Measurements from ENCODE around the gene TBX21. TPM values are rescaled to one million over a fixed set of nuclear protein-coding genes. Genes with fewer than 3 reads are reported as not detected.
"Not testable (repeated sequence)": the region's sequence is repeated elsewhere in the genome, so short reads cannot be mapped to it uniquely, and the experiment has no call there.

The TBX21 gene
- total and polyA plus RNA-seq, 10 of the 15 experiments (the other 5 are each of a cell fraction or from before 2014, with no cell fraction given) = 0.63 to 9.6 (median 5.0) TPM

DNA sequence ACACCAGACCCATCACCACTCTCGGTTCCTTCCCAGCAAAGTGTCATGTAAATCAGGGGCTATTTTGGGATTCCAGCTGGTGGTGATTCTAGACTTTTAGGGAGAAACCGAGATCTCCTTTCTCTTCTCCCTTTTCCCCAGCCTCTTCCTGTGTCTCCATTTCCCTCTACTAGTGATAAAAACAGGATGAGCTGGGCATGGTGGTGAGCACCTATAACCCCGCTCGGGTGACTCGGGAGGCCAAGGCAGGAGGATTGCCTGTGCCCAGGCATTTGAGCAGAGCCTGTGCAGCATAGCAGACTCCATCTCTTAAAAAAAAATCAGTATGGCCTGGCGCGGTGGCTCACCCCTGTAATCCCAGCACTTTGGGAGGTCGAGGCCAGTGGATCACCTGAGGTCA, 6.1 kb downstream of the TBX21 start:
- CTCF ChIA-PET = interaction anchor here (1.3 to 17.1 kb wide), 3 partner anchors 40 to 90 kb away, joined by 3 to 242 read pairs (median 4); partner anchors contain the start of gene KPNB1
- POLR2A ChIA-PET = interaction anchor here (0.7 to 0.8 kb wide), 3 partner anchors 9 to 96 kb away, joined by 3 to 4 read pairs (median 4); no protein-coding TSS in a partner anchor
- Histone ChIP-seq H3K4me3 (0 out of 2 replicates have a peak overlapping the region, but pooled peaks have one; percentile 1), H2AFZ (ENCODE audit: control insufficient read depth, low read depth, low read length) (no peak overlapping the region), H3K79me2 (ENCODE audit: control insufficient read depth, insufficient read depth, low read length) (peaks cover 46% of the 10 kb centered on the region), H3K9ac (ENCODE audit: control insufficient read depth, insufficient read depth, low read length) (no peak overlapping the region), H3K4me1 (ENCODE audit: control insufficient read depth, insufficient read depth, low read length) (peaks cover 39% of the 10 kb centered on the region), H3K9me3 (replicated peaks; ENCODE audit: control insufficient read depth, insufficient read depth, low read length) (no peaks in the 10 kb centered on the region), H3K27me3 (replicated peaks in 1 of 2; ENCODE audit: control insufficient read depth in 2 of 2, insufficient read depth in 2 of 2, low read length in 1 of 2) (no peaks in the 10 kb centered on the region), H3K4me2 (ENCODE audit: control insufficient read depth, insufficient read depth) (0 out of 2 replicates have a peak overlapping the region, but pooled peaks have one; percentile 40), H3K27ac (ENCODE audit: control insufficient read depth, insufficient read depth) (no peak overlapping the region), H4K20me1 (ENCODE audit: control insufficient read depth, insufficient read depth) (no peaks in the 10 kb centered on the region), H3K36me3 (ENCODE audit: control insufficient read depth in 2 of 2, insufficient read depth in 2 of 2, low read length in 1 of 2) (peaks cover 2 to 3% of the 10 kb centered on the region in 2 experiments; a peak in 2 of 4 replicates)
- in situ Hi-C loops (cut with MboI) (no loop called here), intact Hi-C loops (cut with micrococcal nuclease; ENCODE audit: unreplicated experiment) (loop anchor here (10.0 kb wide), 1 partner anchor 84 kb away; no protein-coding TSS in a partner anchor)
- ATAC-seq = no peak
- 59% methylated on average over 8 of the region's 8 CpGs for WGBS (ENCODE audit: insufficient coverage, insufficient replicate concordance, low lambda C conversion rate, missing lambda C conversion rate)
- BruUV-seq (replicated peaks) = no TSS peak
- SMC1A ChIA-PET (ENCODE audit: uncharacterized antibody, unreplicated experiment) = interaction anchor here (0.7 to 3.9 kb wide), 3 partner anchors 20 to 510 kb away, joined by 3 to 17 read pairs (median 6); no protein-coding TSS in a partner anchor
- 0 out of 2 replicates have a peak, but pooled peaks have one; percentile 23 for TF ChIP-seq MEF2A (IDR thresholded peaks at IDR 0.05; ENCODE audit: insufficient read depth, low read depth, low read length)
- no peak for TF ChIP-seq JUNB (IDR thresholded peaks at IDR 0.05)
- RAD21 ChIA-PET (ENCODE audit: unreplicated experiment) = interaction anchor here (0.7 to 10.4 kb wide), 2 partner anchors 24 to 39 kb away, joined by 3 to 136 read pairs; no protein-coding TSS in a partner anchor
- FAIRE-seq = no peak
- no peak for DNase-seq (ENCODE audit: low read depth, low spot score)

DNA sequence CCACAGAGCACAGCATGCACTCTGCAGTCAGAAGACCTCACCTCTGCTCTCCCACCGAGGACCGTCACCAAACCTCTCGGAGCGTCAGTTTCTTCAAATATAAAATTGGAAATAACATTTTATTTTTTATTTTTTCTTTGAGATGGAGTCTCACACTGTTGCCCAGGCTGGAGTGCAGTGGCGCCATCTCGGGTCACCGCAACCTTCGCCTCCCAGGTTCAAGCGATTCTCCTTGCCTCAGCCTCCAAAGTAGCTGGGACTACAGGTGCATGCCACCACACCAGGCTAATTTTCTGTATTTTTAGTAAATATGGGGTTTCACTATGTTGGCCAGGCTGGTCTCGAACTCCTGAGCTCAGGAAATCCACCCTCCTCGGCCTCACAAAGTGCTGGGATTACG, 6.9 kb downstream of the TBX21 start:
- H4K20me1 ChIP-seq (ENCODE audit: control insufficient read depth, insufficient read depth); H3K9me3 ChIP-seq (replicated peaks; ENCODE audit: control insufficient read depth, insufficient read depth, low read length); H3K9ac ChIP-seq (ENCODE audit: control insufficient read depth, insufficient read depth, low read length); in situ Hi-C loops (cut with MboI); FAIRE-seq; ATAC-seq; H3K27me3 ChIP-seq (replicated peaks in 1 of 2; ENCODE audit: control insufficient read depth in 2 of 2, insufficient read depth in 2 of 2, low read length in 1 of 2); H3K4me3 ChIP-seq; H3K27ac ChIP-seq (ENCODE audit: control insufficient read depth, insufficient read depth); DNase-seq (ENCODE audit: low read depth, low spot score); H2AFZ ChIP-seq (ENCODE audit: control insufficient read depth, low read depth, low read length); H3K4me2 ChIP-seq (ENCODE audit: control insufficient read depth, insufficient read depth); BruUV-seq (replicated peaks); H3K36me3 ChIP-seq (ENCODE audit: control insufficient read depth in 2 of 2, insufficient read depth in 2 of 2, low read length in 1 of 2): not testable (repeated sequence)
- H3K4me1 ChIP-seq (ENCODE audit: control insufficient read depth, insufficient read depth, low read length) = peaks cover 39% of the 10 kb centered on the region
- H3K79me2 ChIP-seq (ENCODE audit: control insufficient read depth, insufficient read depth, low read length) = peaks cover 38% of the 10 kb centered on the region
- ChIA-PET CTCF (interaction anchor here (1.3 to 17.1 kb wide), 4 partner anchors 22 to 91 kb away, joined by 3 to 242 read pairs (median 10); partner anchors contain the start of gene KPNB1), POLR2A (interaction anchor here (1.4 kb wide), 1 partner anchor 48 kb away, joined by 3 read pairs; no protein-coding TSS in a partner anchor), RAD21 (ENCODE audit: unreplicated experiment) (interaction anchor here (0.7 to 5.9 kb wide), 3 partner anchors 21 to 40 kb away, joined by 3 to 74 read pairs (median 4); no protein-coding TSS in a partner anchor), SMC1A (ENCODE audit: uncharacterized antibody, unreplicated experiment) (interaction anchor here (0.7 to 3.9 kb wide), 6 partner anchors 39 to 76 kb away, joined by 3 to 17 read pairs (median 5); no protein-coding TSS in a partner anchor)
- intact Hi-C loops (cut with micrococcal nuclease; ENCODE audit: unreplicated experiment) = loop anchor here (10.0 kb wide), 1 partner anchor 85 kb away; no protein-coding TSS in a partner anchor
- 79% methylated on average over 12 of the region's 12 CpGs for WGBS (ENCODE audit: insufficient coverage, insufficient replicate concordance, low lambda C conversion rate, missing lambda C conversion rate)

All from GM12878 (cell line).